GM10248 (cell line): Measurements from ENCODE around the gene STX1A.
"Not testable (repeated sequence)": the region's sequence is repeated elsewhere in the genome, so short reads cannot be mapped to it uniquely, and the experiment has no call there.

ENCODE experiments used
- CTCF ChIA-PET: fragments of 300-600 bp; sonication (Branson Sonifier 250); formaldehyde crosslinking; extraction: SDS; loops from one replicate; lab custom pipeline; 2021; ENCODE audit warnings: antibody characterized with exemption; lab: Yijun Ruan, JAX
- POLR2A ChIA-PET: fragments of 350-650 bp; sonication (Branson Sonifier 250); formaldehyde crosslinking; extraction: SDS; loops from one replicate; lab custom pipeline; 2020; ENCODE audit warnings: antibody characterized with exemption; lab: Yijun Ruan, JAX
- DNase-seq: peaks from one replicate; pipeline ENCODE4 v3.0.0; 2012; ENCODE audit errors: extremely low spot score
- CTCF ChIP-seq: IDR thresholded peaks from 2 replicates; pipeline ENCODE4 v1.5.1; 2012; ENCODE audit warnings: mild to moderate bottlenecking, low read depth; ENCODE audit errors: extremely low read depth, missing control alignments, control extremely low read depth

The STX1A gene

GRCh38 chr7:73719806-73720169 is 319 bp upstream of the STX1A start:
- TF ChIP-seq CTCF: no peak
- DNase-seq: no peak
- POLR2A ChIA-PET: no interaction called here
- CTCF ChIA-PET: interaction anchor here (0.9 to 8.6 kb wide), 3 partner anchors 14 to 113 kb away, joined by 3 to 93 read pairs (median 8); no protein-coding TSS in a partner anchor

GRCh38 chr7:73718438-73718881 is 1.0 kb downstream of the STX1A start:
- ChIA-PET CTCF (no interaction called here), POLR2A (no interaction called here)
- no peak for DNase-seq
- no peak for TF ChIP-seq CTCF

- CTCF ChIA-PET: interaction anchor here (1.9 to 2.2 kb wide), 2 partner anchors 17 to 111 kb away, joined by 6 to 8 read pairs; no protein-coding TSS in a partner anchor
- POLR2A ChIA-PET: no interaction called here
- DNase-seq: no peak
- no peak for TF ChIP-seq CTCF
Observed at GRCh38 chr7:73717991-73718405, 1.5 kb downstream of the STX1A start.

GRCh38 chr7:73717025-73717807 is 2.3 kb downstream of the STX1A start:
- no peak for DNase-seq
- no peak for TF ChIP-seq CTCF
- POLR2A ChIA-PET: no interaction called here
- CTCF ChIA-PET: interaction anchor here (1.0 to 3.6 kb wide), 4 partner anchors 8 to 110 kb away, joined by 3 to 13 read pairs (median 7); no protein-coding TSS in a partner anchor

GRCh38 chr7:73716318-73716890 is 3.1 kb downstream of the STX1A start:
- no peak for TF ChIP-seq CTCF
- DNase-seq: no peak
- ChIA-PET POLR2A (no interaction called here), CTCF (interaction anchor here (1.0 to 3.6 kb wide), 4 partner anchors 9 to 109 kb away, joined by 3 to 13 read pairs (median 7); no protein-coding TSS in a partner anchor)

GRCh38 chr7:73715648-73716317 is 3.7 kb downstream of the STX1A start:
- POLR2A ChIA-PET: no interaction called here
- CTCF ChIA-PET: interaction anchor here (0.9 to 3.6 kb wide), 4 partner anchors 9 to 109 kb away, joined by 3 to 13 read pairs (median 7); no protein-coding TSS in a partner anchor
- DNase-seq: no peak
- no peak for TF ChIP-seq CTCF

GRCh38 chr7:73713319-73713718 is 6.2 kb downstream of the STX1A start:
- POLR2A ChIA-PET: not testable (repeated sequence)
- CTCF ChIA-PET: interaction anchor here (1.3 to 1.5 kb wide), 2 partner anchors 8 to 27 kb away, joined by 3 to 4 read pairs; no protein-coding TSS in a partner anchor

More at GRCh38 chr7:73713319-73713718, 6.2 kb downstream of the STX1A start:
- not testable (repeated sequence) for DNase-seq
